Retinal pigment epithelial cell (primary cell): ENCODE results near the gene TMPRSS5.
A peak's percentile ranks its signal among the peaks of the same experiment; 100 is the strongest.

Experiments used
- DNase-seq: peaks from one replicate; pipeline ENCODE4 v3.0.0-alpha.2; 2010; ENCODE audit warnings: low read depth
- H3K4me3 ChIP-seq: 2 replicates; pipeline ENCODE4 v1.5.1; 2011; ENCODE audit warnings: mild to moderate bottlenecking, low read length, control low read depth, moderate library complexity
- CTCF ChIP-seq: conservative IDR thresholded peaks from 2 replicates; pipeline ENCODE4 v1.5.1; 2011; ENCODE audit warnings: low read depth, low read length, control low read depth, inconsistent platforms

Gene TMPRSS5

GRCh38 chr11:113728814-113729213 lies 22.7 kb upstream of the TMPRSS5 start:
- TF ChIP-seq CTCF = no peak
- no peak for DNase-seq
- H3K4me3 ChIP-seq = no peak overlapping the region

- peak; percentile 42 for DNase-seq
- TF ChIP-seq CTCF = no peak
These were observed 19.8 kb upstream of the TMPRSS5 start for GRCh38 chr11:113725913-113726312.

GRCh38 chr11:113725407-113725806 lies 19.3 kb upstream of the TMPRSS5 start:
- no peak overlapping the region for H3K4me3 ChIP-seq
- no peak for DNase-seq
- peak; percentile 8 for TF ChIP-seq CTCF

More at GRCh38 chr11:113725913-113726312, 19.8 kb upstream of the TMPRSS5 start:
- no peak overlapping the region for H3K4me3 ChIP-seq

- TF ChIP-seq CTCF = no peak
- H3K4me3 ChIP-seq = no peak overlapping the region
- DNase-seq = no peak
These were observed 18.7 kb upstream of the TMPRSS5 start for GRCh38 chr11:113724778-113725177.

GRCh38 chr11:113723787-113724186 lies 17.7 kb upstream of the TMPRSS5 start:
- no peak overlapping the region for H3K4me3 ChIP-seq
- no peak for TF ChIP-seq CTCF
- no peak for DNase-seq

GRCh38 chr11:113722934-113723333 lies 16.8 kb upstream of the TMPRSS5 start:
- no peak overlapping the region for H3K4me3 ChIP-seq
- DNase-seq = no peak
- no peak for TF ChIP-seq CTCF

GRCh38 chr11:113722221-113722620 lies 16.1 kb upstream of the TMPRSS5 start:
- no peak for DNase-seq
- no peak overlapping the region for H3K4me3 ChIP-seq
- no peak for TF ChIP-seq CTCF
